Nephron progenitor cell (in vitro differentiated cells): ENCODE data around the gene KIFC1.

Experiments used
- DNase-seq: peaks from one replicate; pipeline ENCODE4 v3.0.0; 2021
- H3K27ac Mint-ChIP-seq: 2 replicates; pipeline ENCODE4 v1.8.0; 2021; ENCODE audit warnings: mild to moderate bottlenecking, moderate library complexity, mixed read lengths
- H3K27me3 Mint-ChIP-seq: 2 replicates; pipeline ENCODE4 v1.8.0; 2021; ENCODE audit warnings: mild to moderate bottlenecking, low read depth, mixed read lengths; ENCODE audit not compliant: poor library complexity
- H3K36me3 Mint-ChIP-seq: 2 replicates; pipeline ENCODE4 v1.8.0; 2021; ENCODE audit warnings: low read depth, mixed read lengths
- H3K4me1 Mint-ChIP-seq: 2 replicates; pipeline ENCODE4 v1.8.0; 2021; ENCODE audit warnings: mixed read lengths
- H3K4me3 Mint-ChIP-seq: 2 replicates; pipeline ENCODE4 v1.8.0; 2021; ENCODE audit warnings: mild to moderate bottlenecking, moderate library complexity, mixed read lengths
- H3K9me3 Mint-ChIP-seq: 2 replicates; pipeline ENCODE4 v1.8.0; 2021; ENCODE audit warnings: mild to moderate bottlenecking, moderate library complexity, mixed read lengths
- CTCF ChIP-seq: fragments of 200-600 bp; sonication (generic); IDR thresholded peaks from 2 replicates; pipeline ENCODE4 v1.5.0; 2021; ENCODE audit warnings: antibody characterized with exemption

The KIFC1 gene

GRCh38 chr6:33417128-33417902 lies 25.7 kb downstream of the KIFC1 start:
- Mint-ChIP-seq H3K4me3 (peak overlapping the region; percentile 99), H3K9me3 (no peaks in the 10 kb centered on the region), H3K27ac (peak overlapping the region; percentile 98), H3K4me1 (peaks cover 87% of the 10 kb centered on the region), H3K27me3 (no peaks in the 10 kb centered on the region), H3K36me3 (peaks cover 22% of the 10 kb centered on the region)
- no peak for TF ChIP-seq CTCF
- peak; percentile 45 for DNase-seq

GRCh38 chr6:33417903-33418689 lies 26.5 kb downstream of the KIFC1 start, which contains the start of gene CUTA:
Gene CUTA, minus strand, starts transcription at chr6:33418107. Its CDS starts 107 bp downstream, at chr6:33418000.
- Mint-ChIP-seq H3K4me1 (peaks cover 89% of the 10 kb centered on the region), H3K27me3 (no peaks in the 10 kb centered on the region), H3K4me3 (peak within 1 kb of the TSS; percentile 99), H3K9me3 (no peaks in the 10 kb centered on the region), H3K36me3 (peaks cover 27% of the 10 kb centered on the region), H3K27ac (peak within 1 kb of the TSS; percentile 98)
- DNase-seq = peak; percentile 95
- no peak for TF ChIP-seq CTCF

- H3K9me3 Mint-ChIP-seq = no peaks in the 10 kb centered on the region
- H3K27me3 Mint-ChIP-seq = no peaks in the 10 kb centered on the region
- H3K4me3 Mint-ChIP-seq = peak overlapping the region; percentile 99
- no peak for TF ChIP-seq CTCF
- H3K4me1 Mint-ChIP-seq = peaks cover 90% of the 10 kb centered on the region
- peak overlapping the region; percentile 98 for H3K27ac Mint-ChIP-seq
- H3K36me3 Mint-ChIP-seq = peaks cover 33% of the 10 kb centered on the region
- no peak for DNase-seq
Observed at GRCh38 chr6:33418690-33419291, 27.2 kb downstream of the KIFC1 start.

- DNase-seq = peak; percentile 72
- H3K9me3 Mint-ChIP-seq = no peaks in the 10 kb centered on the region
- H3K4me1 Mint-ChIP-seq = peaks cover 91% of the 10 kb centered on the region
- peaks cover 30% of the 10 kb centered on the region for H3K36me3 Mint-ChIP-seq
- TF ChIP-seq CTCF = no peak
- no peaks in the 10 kb centered on the region for H3K27me3 Mint-ChIP-seq
- peak within 1 kb of the TSS; percentile 99 for H3K4me3 Mint-ChIP-seq
- peak within 1 kb of the TSS; percentile 98 for H3K27ac Mint-ChIP-seq
Observed at GRCh38 chr6:33419580-33420490, 28.2 kb downstream of the KIFC1 start, which contains the start of gene SYNGAP1. Gene SYNGAP1, plus strand, starts transcription at chr6:33420065. Its CDS starts 200 bp downstream, at chr6:33420265.
